22Rv1 (cell line): ENCODE results near the gene LMNA.

ENCODE experiments used
- H3K27ac ChIP-seq: fragments of 450-650 bp; 2 replicates; pipeline ENCODE4 v1.5.1; 2017
- ZFX ChIP-seq: fragments of 450-650 bp; IDR thresholded peaks from 2 replicates; pipeline ENCODE4 v1.6.1; 2017; ENCODE audit warnings: antibody characterized with exemption, borderline replicate concordance
- TF ChIP-seq, protein P1 (sequence below): fragments of 450-650 bp; IDR thresholded peaks from 2 replicates; pipeline ENCODE4 v1.5.1; 2017; ENCODE audit warnings: mild to moderate bottlenecking

The LMNA gene

DNA sequence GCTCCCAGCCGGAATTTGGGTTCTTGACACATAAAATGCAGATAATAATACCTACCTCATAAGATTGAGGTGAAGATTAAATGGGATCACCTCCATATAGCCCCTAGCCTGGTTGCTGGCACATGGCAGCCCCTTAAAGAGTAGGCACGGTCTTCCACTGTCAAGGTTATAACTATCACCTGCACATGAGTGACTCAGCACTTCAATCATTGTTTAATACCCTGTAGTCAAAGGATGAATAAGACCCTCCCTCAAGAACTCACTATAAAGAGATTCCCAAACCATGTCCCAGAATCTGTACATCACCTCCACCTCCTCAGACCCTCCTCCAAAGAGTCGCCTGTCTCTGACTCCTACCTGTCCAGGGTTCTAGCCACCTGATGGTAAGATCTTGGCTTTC lies 6.5 kb upstream of the LMNA start:
- TF ChIP-seq ZFX, result no peak
- TF ChIP-seq, protein P1, sequence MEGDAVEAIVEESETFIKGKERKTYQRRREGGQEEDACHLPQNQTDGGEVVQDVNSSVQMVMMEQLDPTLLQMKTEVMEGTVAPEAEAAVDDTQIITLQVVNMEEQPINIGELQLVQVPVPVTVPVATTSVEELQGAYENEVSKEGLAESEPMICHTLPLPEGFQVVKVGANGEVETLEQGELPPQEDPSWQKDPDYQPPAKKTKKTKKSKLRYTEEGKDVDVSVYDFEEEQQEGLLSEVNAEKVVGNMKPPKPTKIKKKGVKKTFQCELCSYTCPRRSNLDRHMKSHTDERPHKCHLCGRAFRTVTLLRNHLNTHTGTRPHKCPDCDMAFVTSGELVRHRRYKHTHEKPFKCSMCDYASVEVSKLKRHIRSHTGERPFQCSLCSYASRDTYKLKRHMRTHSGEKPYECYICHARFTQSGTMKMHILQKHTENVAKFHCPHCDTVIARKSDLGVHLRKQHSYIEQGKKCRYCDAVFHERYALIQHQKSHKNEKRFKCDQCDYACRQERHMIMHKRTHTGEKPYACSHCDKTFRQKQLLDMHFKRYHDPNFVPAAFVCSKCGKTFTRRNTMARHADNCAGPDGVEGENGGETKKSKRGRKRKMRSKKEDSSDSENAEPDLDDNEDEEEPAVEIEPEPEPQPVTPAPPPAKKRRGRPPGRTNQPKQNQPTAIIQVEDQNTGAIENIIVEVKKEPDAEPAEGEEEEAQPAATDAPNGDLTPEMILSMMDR, result no peak
- no peak overlapping the region for H3K27ac ChIP-seq

DNA sequence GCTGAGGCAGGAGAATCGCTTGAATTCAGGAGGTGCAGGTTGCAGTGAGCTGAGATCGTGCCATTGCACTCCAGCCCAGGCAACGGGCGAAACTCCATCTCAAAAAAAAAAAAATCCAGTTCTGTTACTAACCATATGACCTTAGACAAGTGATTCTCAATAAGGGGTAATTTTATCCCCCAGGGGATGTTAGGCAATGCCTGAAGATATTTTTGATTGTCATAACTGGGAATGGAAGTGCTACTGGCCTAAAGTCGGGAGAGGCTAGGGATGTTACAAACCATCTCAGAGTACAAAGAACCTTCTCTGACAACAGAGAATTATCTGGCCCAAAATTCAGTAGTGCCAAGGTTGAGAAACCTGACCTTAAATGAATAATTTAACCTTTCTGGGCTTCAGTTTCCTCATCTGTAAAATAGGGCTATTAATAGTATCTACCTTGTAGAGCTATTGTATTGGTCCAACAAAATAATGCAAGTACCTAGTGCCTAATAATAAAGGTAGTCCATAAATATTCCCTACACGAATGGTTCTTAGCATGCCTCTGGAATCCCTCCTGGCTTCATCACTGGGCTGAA lies 5.8 kb upstream of the LMNA start:
- no peak overlapping the region for H3K27ac ChIP-seq
- TF ChIP-seq ZFX, result no peak
- TF ChIP-seq, protein P1, result no peak

DNA sequence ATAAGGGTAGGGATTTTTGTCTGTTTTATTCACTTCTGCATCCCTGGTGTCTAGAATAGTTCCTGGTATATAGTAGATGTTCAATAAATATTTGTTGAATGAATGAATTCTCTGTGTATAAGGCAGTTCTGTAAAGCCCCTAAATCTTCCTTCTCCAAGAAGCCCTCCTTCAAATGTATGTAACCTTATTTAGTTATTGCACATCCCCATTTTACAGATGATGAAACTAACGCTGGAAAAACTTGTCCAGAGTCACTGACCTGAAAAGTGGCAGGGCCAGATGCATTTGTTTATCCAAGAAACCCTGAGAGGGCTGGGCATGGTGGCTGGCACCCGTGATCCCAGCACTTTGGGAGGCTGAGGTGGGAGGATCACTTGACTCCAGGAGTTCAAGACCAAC lies 4.3 kb upstream of the LMNA start:
- TF ChIP-seq, protein P1, result no peak
- no peak for TF ChIP-seq ZFX
- no peak overlapping the region for H3K27ac ChIP-seq

DNA sequence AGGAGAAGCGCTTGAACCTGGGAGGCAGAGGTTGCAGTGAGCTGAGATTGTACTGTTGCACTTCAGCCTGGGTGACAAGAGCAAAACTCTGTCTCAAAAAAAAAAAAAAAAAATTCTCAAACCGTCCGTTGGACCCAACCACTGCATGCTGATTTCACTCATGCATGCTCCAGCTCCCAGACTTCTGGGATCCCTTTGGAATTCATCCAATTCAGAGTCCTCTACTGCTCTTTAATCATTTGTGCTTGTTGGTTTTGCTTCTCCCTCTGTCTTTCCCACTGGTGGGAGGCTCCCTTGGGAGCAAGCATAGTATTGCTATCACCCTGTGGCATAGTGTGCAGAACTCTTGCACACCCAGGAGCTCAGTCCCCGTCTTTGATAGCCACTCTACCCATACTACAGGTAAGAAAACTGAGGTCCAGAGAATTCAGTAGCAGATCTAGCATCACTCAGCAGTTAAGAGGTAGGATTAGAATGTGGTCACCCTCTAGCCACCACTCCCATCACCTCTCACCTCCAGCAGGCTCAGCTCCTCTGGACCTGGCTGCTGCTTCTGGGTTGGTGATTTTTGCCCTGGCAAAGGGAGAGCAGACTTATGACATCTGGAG lies 3.1 kb upstream of the LMNA start:
- no peak overlapping the region for H3K27ac ChIP-seq
- TF ChIP-seq ZFX, result no peak
- TF ChIP-seq, protein P1, result no peak

DNA sequence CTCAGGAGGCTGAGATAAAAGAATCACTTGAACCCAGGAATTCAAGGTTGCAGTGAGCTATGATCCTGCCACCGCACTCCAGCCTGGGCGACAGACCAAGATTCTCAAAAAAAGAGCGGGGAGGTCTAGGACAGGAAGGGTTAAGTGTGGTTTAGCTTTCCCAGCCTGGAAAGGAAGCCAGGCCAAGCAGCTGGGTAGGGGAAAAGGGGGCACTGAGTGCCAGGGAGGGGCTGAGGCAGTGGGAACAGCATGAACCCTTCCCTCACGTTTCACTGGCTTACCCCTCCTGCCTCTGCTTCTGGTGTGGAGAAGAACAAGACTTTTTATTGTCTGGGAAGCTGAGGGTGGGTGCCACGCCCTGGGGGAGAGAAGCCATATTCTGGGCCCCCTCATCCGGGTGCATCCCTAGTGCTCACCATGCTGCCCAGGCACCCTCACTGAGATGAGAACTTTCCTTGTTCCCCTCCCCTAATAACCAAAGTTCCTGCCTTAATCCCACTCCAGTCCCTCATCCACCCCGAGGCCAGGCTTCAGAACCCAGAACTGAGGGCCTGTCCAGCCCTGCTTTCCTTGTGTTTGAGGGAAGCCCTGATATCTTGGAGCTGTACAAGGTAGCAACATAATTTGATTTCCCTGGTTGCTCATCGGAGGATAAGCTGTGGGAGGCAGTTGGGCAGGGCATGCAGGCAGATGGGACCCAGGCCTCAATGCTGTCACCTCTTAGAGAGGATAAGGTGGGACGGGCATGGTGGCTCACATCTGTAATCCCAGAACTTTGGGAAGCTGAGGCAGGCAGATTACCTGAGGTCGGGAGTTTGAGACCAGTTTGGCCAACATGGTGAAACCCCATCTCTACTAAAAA lies 2.0 kb upstream of the LMNA start:
- no peak for TF ChIP-seq ZFX
- TF ChIP-seq, protein P1, result no peak
- no peak overlapping the region; the same call in 1 of the 2 replicates for H3K27ac ChIP-seq

DNA sequence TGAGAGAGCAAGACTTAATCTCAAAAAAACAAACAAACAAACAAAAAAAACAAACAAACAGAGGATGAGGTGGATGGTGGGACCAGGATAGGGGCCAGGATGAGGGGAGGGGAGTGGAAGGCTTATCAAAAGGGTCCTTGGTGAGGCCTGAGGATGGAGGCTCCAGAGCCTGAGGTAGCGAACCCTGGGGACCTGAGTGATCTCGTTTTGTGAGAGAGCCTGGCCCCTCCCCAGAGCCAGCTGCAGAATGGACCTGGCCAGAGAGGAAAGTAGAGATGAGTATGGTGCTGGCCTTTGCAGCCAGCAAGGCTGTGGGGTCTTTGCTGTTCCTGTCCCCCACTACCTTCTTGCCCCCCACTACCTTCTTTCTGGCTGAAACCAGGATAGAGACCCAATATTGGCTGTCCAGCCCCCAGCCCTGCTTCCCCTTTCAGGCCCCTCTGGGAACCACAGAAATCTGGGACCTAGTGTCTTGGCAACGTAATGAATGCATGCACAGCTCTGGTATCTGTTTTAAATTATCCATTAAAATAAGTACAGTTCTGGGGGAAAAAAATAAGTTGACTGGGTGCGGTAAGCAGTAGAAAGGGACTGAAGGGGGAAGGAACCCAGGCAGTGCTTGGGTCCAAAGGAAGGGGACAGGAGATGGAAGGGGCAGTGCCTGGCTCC lies 1.1 kb upstream of the LMNA start:
- no peak overlapping the region; the same call in 1 of the 2 replicates for H3K27ac ChIP-seq
- TF ChIP-seq, protein P1, result no peak
- TF ChIP-seq ZFX, result no peak
